DOHH2 (cell line): ENCODE data around the gene MPDZ.

Source experiments
- H3F3A ChIP-seq: fragments of 200-600 bp; sonication (generic), shearing (Covaris generic); 2 replicates; pipeline ENCODE4 v1.6.0; 2016; ENCODE audit warnings: antibody characterized with exemption, mild to moderate bottlenecking; ENCODE audit not compliant: control insufficient read depth, insufficient read depth
- H3K27ac ChIP-seq: fragments of 200-600 bp; sonication (generic); 2 replicates; pipeline ENCODE4 v1.5.1; 2014; ENCODE audit warnings: low read depth, mild to moderate bottlenecking, low read length, moderate library complexity
- H3K27me3 ChIP-seq: fragments of 200-600 bp; sonication (generic); 2 replicates; pipeline ENCODE4 v1.6.1; 2014; ENCODE audit warnings: mild to moderate bottlenecking, low read length, mixed read lengths; ENCODE audit not compliant: control insufficient read depth
- H3K36me3 ChIP-seq: fragments of 200-600 bp; sonication (generic); 2 replicates; pipeline ENCODE4 v1.6.1; 2014; ENCODE audit warnings: mild to moderate bottlenecking, low read length, moderate library complexity, mixed read lengths; ENCODE audit not compliant: control insufficient read depth
- H3K4me1 ChIP-seq: fragments of 200-600 bp; sonication (generic); 2 replicates; pipeline ENCODE4 v1.6.1; 2014; ENCODE audit warnings: mild to moderate bottlenecking, low read length, mixed read lengths; ENCODE audit not compliant: control insufficient read depth
- H3K4me2 ChIP-seq: fragments of 200-600 bp; sonication (generic); 2 replicates; pipeline ENCODE4 v1.6.0; 2014; ENCODE audit warnings: mild to moderate bottlenecking, low read length, moderate library complexity
- H3K4me3 ChIP-seq: fragments of 200-600 bp; sonication (generic); 2 replicates; pipeline ENCODE4 v1.5.1; 2014; ENCODE audit warnings: mild to moderate bottlenecking, low read length, mixed read lengths
- H3K79me2 ChIP-seq: fragments of 200-600 bp; sonication (generic); 2 replicates; pipeline ENCODE4 v1.6.1; 2014; ENCODE audit warnings: mild to moderate bottlenecking, low read length, mixed read lengths; ENCODE audit not compliant: control insufficient read depth
- H3K9me2 ChIP-seq: fragments of 200-600 bp; sonication (generic); replicated peaks from 2 replicates; pipeline ENCODE4 v1.6.1; 2014; ENCODE audit warnings: mild to moderate bottlenecking, low read length, mixed read lengths; ENCODE audit not compliant: control insufficient read depth
- H3K9me3 ChIP-seq: fragments of 200-600 bp; sonication (generic); 2 replicates; pipeline ENCODE4 v1.6.1; 2014; ENCODE audit warnings: antibody characterized with exemption, low read length, mixed read lengths; ENCODE audit not compliant: control insufficient read depth, insufficient read depth
- H4K20me1 ChIP-seq: fragments of 200-600 bp; sonication (generic); 2 replicates; pipeline ENCODE4 v1.6.0; 2014; ENCODE audit warnings: low read depth, mild to moderate bottlenecking, antibody characterized with exemption, low read length, moderate library complexity; ENCODE audit not compliant: control insufficient read depth, insufficient read depth
- EZH2phosphoT487 ChIP-seq: fragments of 200-600 bp; sonication (generic); IDR thresholded peaks from 2 replicates; pipeline ENCODE4 v1.6.1; 2017; ENCODE audit warnings: borderline replicate concordance, mild to moderate bottlenecking, antibody characterized with exemption, low read length, moderate library complexity, mixed read lengths
- TF ChIP-seq, protein P1 (sequence below): fragments of 200-600 bp; sonication (generic); IDR thresholded peaks from one replicate; pipeline ENCODE4 v1.5.1; 2014; ENCODE audit warnings: antibody characterized with exemption, mild to moderate bottlenecking, low read depth, low read length; ENCODE audit not compliant: poor library complexity, severe bottlenecking

The MPDZ gene

DNA sequence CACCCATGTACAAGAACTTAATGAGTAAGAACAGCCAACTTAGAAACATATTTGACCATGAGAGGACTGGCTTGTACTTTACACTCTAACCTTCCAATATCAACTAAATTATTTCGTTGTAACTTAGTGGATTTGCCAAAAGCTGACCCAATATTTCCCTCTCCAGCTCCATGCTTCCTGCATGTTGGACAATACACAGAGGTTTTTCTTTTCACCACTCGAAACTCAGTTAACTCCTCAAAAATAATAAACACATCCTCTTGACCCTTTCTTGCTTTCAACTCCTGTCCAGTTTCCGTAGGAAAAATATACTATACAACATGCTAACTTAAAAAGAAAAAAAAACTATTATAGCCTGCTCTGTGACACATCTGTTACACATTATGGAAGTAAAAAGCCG, 188.9 kb downstream of the MPDZ start:
- Histone ChIP-seq H3F3A (no peaks in the 10 kb centered on the region), H3K79me2 (no peaks in the 10 kb centered on the region), H3K9me3 (no peaks in the 10 kb centered on the region), H4K20me1 (no peaks in the 10 kb centered on the region), H3K27me3 (no peaks in the 10 kb centered on the region), H3K4me3 (no peak overlapping the region), H3K36me3 (no peaks in the 10 kb centered on the region), H3K4me1 (no peaks in the 10 kb centered on the region), H3K4me2 (no peak overlapping the region), H3K9me2 (no peaks in the 10 kb centered on the region), H3K27ac (no peak overlapping the region)
- TF ChIP-seq, protein P1, sequence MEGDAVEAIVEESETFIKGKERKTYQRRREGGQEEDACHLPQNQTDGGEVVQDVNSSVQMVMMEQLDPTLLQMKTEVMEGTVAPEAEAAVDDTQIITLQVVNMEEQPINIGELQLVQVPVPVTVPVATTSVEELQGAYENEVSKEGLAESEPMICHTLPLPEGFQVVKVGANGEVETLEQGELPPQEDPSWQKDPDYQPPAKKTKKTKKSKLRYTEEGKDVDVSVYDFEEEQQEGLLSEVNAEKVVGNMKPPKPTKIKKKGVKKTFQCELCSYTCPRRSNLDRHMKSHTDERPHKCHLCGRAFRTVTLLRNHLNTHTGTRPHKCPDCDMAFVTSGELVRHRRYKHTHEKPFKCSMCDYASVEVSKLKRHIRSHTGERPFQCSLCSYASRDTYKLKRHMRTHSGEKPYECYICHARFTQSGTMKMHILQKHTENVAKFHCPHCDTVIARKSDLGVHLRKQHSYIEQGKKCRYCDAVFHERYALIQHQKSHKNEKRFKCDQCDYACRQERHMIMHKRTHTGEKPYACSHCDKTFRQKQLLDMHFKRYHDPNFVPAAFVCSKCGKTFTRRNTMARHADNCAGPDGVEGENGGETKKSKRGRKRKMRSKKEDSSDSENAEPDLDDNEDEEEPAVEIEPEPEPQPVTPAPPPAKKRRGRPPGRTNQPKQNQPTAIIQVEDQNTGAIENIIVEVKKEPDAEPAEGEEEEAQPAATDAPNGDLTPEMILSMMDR = no peak
- no peak for TF ChIP-seq EZH2phosphoT487

- no peaks in the 10 kb centered on the region for H3K4me1 ChIP-seq
- H3K4me3 ChIP-seq = no peak overlapping the region
- TF ChIP-seq EZH2phosphoT487 = no peak
- TF ChIP-seq, protein P1 = no peak
- H3K4me2 ChIP-seq = no peak overlapping the region
- no peaks in the 10 kb centered on the region for H3K27me3 ChIP-seq
- H3K27ac ChIP-seq = no peak overlapping the region
- no peaks in the 10 kb centered on the region for H4K20me1 ChIP-seq
- H3K9me2 ChIP-seq = no peaks in the 10 kb centered on the region
- no peaks in the 10 kb centered on the region for H3K79me2 ChIP-seq
- no peaks in the 10 kb centered on the region for H3K36me3 ChIP-seq
- no peaks in the 10 kb centered on the region for H3F3A ChIP-seq
- H3K9me3 ChIP-seq = no peaks in the 10 kb centered on the region
These were observed 189.8 kb downstream of the MPDZ start for GRCh38 chr9:13089666-13090065.

- Histone ChIP-seq H3K4me1 (no peaks in the 10 kb centered on the region), H3F3A (no peaks in the 10 kb centered on the region), H3K9me3 (no peaks in the 10 kb centered on the region), H3K36me3 (no peaks in the 10 kb centered on the region), H4K20me1 (no peaks in the 10 kb centered on the region), H3K4me3 (no peak overlapping the region), H3K4me2 (no peak overlapping the region), H3K9me2 (no peaks in the 10 kb centered on the region), H3K79me2 (no peaks in the 10 kb centered on the region), H3K27ac (no peak overlapping the region), H3K27me3 (no peaks in the 10 kb centered on the region)
- no peak for TF ChIP-seq EZH2phosphoT487
- TF ChIP-seq, protein P1 = peak; percentile 71
These were observed 190.6 kb downstream of the MPDZ start for GRCh38 chr9:13088720-13089427.
